Measurements from ENCODE around the gene HYAL4.
"Not testable (repeated sequence)": the region's sequence is repeated elsewhere in the genome, so short reads cannot be mapped to it uniquely, and the experiment has no call there.

The HYAL4 gene, protein sequence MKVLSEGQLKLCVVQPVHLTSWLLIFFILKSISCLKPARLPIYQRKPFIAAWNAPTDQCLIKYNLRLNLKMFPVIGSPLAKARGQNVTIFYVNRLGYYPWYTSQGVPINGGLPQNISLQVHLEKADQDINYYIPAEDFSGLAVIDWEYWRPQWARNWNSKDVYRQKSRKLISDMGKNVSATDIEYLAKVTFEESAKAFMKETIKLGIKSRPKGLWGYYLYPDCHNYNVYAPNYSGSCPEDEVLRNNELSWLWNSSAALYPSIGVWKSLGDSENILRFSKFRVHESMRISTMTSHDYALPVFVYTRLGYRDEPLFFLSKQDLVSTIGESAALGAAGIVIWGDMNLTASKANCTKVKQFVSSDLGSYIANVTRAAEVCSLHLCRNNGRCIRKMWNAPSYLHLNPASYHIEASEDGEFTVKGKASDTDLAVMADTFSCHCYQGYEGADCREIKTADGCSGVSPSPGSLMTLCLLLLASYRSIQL

DNA sequence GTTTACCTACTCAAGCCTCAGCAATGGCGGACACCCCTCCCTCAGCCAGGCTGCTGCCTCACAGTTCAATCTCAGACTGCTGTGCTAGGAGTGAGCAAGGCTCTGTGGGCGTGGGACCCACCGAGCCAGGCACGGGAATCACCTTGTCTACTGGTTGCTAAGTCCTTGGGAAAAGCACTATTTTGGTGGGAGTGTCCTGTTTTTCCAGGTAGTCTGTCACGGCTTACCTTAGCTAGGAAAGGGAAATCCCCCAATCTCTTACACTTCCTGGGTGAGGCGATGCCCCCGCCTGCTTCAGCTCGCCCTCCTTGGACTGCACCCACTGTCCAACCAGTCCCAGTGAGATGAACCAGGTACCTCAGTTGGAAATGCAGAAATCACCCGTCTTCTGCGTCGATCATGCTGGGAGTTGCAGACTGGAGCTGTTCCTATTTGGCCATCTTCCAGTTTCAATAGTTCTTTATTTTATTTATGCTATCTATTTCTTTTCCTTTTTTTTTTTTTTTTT is at the start of gene HYAL4:
Gene HYAL4 (plus strand): TSS at position 458 of the 508 bp plus-strand sequence. CDS start 23,105 bp downstream, outside the sequence.
- no peak for DNase-seq
- TF ChIP-seq POLR2A (IDR thresholded peaks at IDR 0.05; ENCODE audit: low read length) (no peak), GATA1 (IDR thresholded peaks at IDR 0.05; ENCODE audit: low read depth, low read length) (no peak)

DNA sequence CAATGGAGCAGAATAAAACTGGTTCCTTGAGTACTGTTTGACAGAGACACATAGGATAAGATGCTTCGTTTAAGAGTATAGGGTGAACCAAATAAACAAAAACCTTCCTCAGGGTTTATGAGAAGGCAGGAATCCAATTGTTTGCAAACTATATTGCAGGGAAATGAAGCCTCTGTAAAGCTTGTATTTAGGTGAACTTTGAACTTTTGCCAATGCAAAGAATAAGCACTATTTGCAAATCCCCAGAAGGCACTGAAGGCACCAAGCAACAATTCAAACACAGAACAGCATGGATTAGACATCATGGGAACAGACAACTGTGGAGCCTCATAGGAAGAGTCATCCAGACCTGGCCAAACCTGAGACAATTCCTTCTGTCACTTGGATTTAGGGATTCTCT is 49.1 kb upstream of the HYAL4 start:
- no peak for DNase-seq
- TF ChIP-seq GATA1 (IDR thresholded peaks at IDR 0.05; ENCODE audit: low read depth, low read length) = no peak
- TF ChIP-seq POLR2A (IDR thresholded peaks at IDR 0.05; ENCODE audit: low read length) = no peak

DNA sequence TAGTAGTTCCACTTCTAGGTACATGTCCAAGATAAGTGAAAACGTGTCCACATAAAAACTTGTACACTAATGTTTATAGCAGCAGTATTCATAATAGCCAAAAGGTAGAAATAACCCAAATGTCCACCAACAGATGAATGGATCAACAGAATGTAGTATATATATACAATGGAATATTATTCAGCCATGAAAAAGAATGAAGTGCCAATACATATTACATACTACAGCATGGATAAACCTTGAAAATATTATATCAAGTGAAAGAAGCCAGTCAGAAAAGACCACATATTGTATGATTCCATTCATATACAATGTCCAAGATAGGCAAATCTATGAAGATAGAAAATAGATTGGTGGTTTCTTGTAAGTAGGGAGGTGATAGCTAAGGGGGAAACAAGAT is 48.4 kb upstream of the HYAL4 start:
- TF ChIP-seq POLR2A (IDR thresholded peaks at IDR 0.05; ENCODE audit: low read length) = no peak
- no peak for TF ChIP-seq GATA1 (IDR thresholded peaks at IDR 0.05; ENCODE audit: low read depth, low read length)
- no peak for DNase-seq

DNA sequence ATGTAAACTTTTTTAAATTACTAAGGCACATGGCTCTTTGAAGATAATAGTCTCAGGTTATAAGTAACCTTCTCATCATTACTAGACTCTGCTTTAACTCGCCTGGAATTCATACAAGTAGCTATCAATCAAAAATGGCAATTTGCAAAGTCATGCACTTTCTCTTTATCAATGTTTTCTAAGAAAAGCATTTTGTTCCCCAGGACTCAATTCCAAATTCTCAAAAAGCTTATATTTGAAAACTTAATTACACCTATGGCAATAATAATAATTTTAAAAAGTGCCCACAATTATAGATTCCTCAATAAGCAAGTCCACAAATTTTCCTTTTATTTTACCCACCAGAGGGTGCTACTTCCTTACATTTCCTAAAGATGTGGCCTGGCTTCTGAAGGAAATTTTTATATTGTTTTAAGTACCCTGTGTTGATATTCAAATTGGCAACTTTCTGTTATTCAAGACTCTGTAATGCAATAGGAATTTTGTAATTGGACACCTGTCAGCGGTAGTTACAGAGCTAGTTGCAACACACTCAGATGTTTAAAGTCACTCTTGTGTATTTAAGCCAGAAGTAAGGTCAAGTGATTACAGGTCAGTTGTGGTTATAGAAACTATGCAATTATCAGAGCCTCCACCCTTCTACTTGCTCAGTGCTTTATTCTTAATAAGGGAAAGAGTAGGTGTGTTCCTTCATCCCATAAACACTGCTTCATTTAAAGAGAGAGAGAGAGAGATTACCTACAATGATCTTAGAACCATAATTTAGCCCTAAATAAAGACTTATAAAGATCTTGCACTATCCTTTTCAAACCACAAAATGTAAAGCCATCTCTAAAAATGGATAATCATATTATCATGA is 47.1 kb upstream of the HYAL4 start:
- peak; percentile 15 to 38 for DNase-seq
- TF ChIP-seq GATA1 (IDR thresholded peaks at IDR 0.05; ENCODE audit: low read depth, low read length) (no peak), POLR2A (IDR thresholded peaks at IDR 0.05; ENCODE audit: low read length) (no peak)

DNA sequence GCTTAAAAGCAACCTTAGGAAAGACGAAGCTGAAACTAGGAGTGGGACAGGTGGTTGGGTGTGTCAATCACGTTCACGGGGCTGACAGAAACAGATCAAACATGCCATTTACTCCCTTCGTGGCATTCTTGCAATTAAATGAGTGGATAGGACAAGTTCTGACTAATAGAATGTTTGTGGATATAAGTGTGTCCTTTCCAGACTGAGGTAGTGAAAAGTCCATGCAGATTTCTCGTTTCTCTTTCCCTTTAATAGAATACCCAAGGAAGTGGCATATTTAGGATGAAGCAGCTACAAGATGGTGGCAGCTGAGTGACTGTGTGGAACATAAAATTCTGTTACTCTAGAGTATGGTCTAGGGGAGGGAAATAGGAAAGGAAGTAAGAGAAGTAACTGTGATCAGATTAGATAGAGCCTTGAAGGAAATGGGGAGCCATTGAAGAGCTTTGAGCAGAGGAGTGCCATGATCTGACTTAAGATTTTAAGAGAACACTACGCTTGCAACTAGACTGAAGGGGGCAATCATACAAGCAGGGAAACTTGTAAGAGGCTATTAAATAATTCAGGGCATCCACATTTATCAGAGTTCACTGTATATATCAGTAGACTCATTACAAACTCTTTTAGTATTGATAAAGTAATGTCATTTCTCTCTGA is 46.3 kb upstream of the HYAL4 start:
- DNase-seq = no peak
- TF ChIP-seq GATA1 (IDR thresholded peaks at IDR 0.05; ENCODE audit: low read depth, low read length) (no peak), POLR2A (IDR thresholded peaks at IDR 0.05; ENCODE audit: low read length) (no peak)

DNA sequence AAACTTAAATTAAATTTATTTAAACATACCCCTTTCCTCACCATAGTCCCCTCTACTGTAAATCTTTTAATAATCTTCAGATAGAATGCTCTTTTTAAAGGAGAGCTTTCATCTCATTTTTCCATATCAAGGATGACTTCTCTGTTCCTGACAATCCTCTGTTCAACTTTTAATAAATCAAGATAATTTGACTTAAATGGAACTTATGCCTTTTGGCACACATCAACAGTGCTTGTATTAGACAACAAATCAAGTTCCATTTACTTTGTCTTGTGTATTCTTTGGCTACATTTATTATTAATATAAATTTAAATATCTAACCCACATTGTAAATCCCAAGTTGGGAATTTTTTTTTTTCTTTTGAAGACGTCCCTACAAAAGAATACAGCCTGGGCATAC is 42.7 kb upstream of the HYAL4 start:
- TF ChIP-seq POLR2A (IDR thresholded peaks at IDR 0.05; ENCODE audit: low read length) (no peak), GATA1 (IDR thresholded peaks at IDR 0.05; ENCODE audit: low read depth, low read length) (no peak)
- no peak for DNase-seq

DNA sequence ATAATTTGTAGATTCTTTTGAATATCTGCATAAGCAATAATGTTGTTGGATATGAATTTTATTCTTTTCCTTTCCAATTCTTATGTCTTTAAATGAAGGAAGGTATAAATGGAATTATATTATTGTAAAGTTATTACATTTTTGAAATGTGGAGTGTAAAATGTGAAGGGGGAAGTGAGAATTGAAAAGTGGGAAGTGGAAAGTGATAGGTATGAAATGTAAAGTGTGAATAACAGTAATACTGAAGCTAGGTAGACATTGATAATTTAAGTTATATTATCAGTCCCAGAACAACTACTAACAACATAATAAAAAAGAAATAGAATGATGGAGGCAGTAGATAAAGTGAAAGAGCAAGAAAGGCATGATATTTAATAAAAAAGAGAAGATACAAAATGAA is 39.7 kb upstream of the HYAL4 start:
- DNase-seq = no peak
- TF ChIP-seq GATA1 (IDR thresholded peaks at IDR 0.05; ENCODE audit: low read depth, low read length) = no peak
- no peak for TF ChIP-seq POLR2A (IDR thresholded peaks at IDR 0.05; ENCODE audit: low read length)

DNA sequence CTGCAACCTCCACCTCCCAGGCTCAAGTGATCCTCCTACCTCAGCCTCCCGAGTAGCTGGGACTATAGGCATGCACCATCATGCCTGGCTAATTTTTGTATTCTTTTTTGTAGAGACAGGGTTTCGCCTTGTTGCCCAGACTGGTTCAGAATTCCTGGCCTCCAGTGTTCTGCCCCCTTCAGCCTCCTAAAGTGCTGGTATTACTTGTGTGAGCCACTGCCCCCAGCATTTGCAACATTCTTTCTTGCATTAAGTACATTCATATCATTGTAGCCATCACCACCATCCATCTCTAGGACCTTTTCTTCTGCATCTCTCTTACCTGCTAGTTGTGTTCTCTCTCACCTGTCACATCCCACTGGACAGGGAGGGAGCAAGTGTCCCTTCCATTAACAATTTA is 35.5 kb upstream of the HYAL4 start:
- TF ChIP-seq POLR2A (IDR thresholded peaks at IDR 0.05; ENCODE audit: low read length) (no peak), GATA1 (IDR thresholded peaks at IDR 0.05; ENCODE audit: low read depth, low read length) (no peak)
- DNase-seq = no peak

DNA sequence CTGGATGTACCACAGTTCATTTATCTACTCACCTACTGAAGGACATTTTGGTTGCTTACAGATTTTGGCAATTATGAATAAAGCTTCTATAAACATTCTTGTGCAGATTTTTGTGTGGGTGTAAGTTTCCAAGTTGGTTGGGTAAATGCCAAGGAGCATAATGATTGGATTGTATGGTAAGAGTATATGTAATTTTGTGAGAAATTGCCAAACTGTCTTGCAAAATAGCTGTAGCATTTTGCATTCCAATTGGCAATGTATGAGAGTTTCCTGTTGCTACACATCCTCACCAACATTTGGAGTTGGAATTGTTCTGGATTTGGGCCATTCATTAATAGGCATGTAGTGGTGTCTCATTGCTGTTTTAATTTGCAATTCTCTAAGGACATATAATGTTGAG is 33.9 kb upstream of the HYAL4 start:
- no peak for DNase-seq
- TF ChIP-seq GATA1 (IDR thresholded peaks at IDR 0.05; ENCODE audit: low read depth, low read length) (no peak), POLR2A (IDR thresholded peaks at IDR 0.05; ENCODE audit: low read length) (no peak)

DNA sequence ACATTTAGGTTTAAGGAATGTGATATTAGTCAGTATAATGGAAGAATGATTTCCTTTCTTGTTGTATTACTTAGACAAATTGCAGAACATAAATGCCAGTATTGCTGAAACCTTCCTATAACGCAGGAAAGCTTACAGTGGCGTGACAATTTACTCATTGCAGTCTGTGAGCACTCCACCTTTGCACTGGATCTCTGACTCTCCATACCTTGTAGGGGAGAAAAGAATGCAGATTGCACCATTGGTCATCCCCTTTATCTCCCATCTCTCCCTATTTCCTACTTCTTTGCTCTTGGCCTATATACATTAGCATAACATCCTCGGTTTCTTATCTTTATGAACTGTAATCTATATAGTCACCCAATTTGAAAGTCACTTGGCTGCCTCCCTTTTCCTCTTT is 28.1 kb upstream of the HYAL4 start:
- no peak for DNase-seq
- TF ChIP-seq GATA1 (IDR thresholded peaks at IDR 0.05; ENCODE audit: low read depth, low read length) = no peak
- TF ChIP-seq POLR2A (IDR thresholded peaks at IDR 0.05; ENCODE audit: low read length) = no peak

DNA sequence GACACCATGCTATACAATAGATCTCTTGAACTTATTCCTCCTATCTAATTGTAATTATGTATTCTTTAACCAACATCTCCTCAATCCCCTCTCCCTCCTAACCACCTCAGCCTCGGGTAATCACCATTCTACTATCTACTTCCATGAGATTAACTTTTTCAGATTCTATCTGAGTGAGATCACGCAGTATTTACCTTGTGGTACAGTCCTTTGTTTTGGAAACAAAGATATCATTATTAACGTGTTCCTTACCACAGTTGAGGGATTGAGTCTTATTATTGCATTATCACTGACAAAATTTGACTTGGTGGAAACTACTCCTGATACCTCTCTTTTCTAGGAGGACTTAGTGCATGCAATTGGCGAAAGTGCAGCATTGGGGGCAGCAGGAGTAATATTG is 26.0 kb upstream of the HYAL4 start:
- no peak for DNase-seq
- no peak for TF ChIP-seq POLR2A (IDR thresholded peaks at IDR 0.05; ENCODE audit: low read length)
- no peak for TF ChIP-seq GATA1 (IDR thresholded peaks at IDR 0.05; ENCODE audit: low read depth, low read length)

DNA sequence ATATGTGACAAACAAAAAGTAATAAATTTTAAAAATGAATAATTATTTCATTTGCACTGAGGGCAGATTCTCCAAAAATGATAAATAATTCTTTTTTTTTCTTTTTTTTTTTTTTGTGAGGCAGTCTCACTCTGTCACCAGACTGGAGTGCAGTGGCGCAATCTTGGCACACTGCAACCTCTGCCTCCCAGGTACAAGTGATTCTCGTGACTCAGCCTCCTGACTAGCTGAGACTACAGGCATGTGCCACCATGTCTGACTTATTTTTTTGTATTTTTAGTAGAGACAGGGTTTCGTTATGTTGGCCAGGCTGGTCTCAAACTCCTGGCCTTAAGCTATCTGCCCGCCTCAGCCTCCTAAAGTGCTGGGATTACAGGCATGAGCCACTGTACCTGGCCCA is 25.2 kb upstream of the HYAL4 start:
- DNase-seq = not testable (repeated sequence)

DNA sequence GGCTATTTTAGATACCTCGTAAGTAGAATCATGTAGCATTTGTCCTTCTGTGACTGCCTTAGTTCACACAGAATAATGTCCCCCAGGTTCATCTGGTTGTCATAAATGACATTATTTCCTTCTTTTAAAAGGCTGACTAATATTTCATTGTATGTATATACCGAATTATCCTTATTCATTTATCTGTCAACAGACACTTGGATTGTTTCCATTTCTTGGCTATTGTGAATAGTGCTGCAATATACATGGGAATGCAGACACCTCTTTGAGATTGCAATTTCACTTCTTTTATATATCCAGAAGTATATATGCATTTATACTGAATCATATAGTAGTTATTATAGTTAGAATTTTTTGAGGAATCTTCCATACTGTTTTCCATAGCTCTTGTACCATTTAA is 24.1 kb upstream of the HYAL4 start:
- DNase-seq = no peak
- no peak for TF ChIP-seq POLR2A (IDR thresholded peaks at IDR 0.05; ENCODE audit: low read length)
- TF ChIP-seq GATA1 (IDR thresholded peaks at IDR 0.05; ENCODE audit: low read depth, low read length) = no peak

DNA sequence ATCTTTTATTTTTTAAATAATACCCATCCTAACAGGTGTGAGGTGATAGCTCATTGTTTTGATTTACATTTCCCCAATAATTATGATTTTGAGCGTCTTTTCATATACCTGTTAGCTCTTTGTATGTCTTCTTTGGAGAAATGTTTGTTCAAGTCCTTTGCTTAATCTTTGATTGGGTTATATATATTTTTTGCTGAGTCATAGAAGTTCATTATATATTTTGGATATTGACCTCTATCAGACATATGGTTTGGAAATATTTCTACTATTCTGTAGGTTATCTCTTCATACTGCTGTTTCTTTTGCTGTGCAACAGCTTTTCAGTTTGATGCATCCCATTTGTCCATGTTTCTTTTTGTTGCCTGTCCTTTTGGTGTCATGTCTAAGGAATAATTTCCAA is 23.6 kb upstream of the HYAL4 start:
- TF ChIP-seq GATA1 (IDR thresholded peaks at IDR 0.05; ENCODE audit: low read depth, low read length) (no peak), POLR2A (IDR thresholded peaks at IDR 0.05; ENCODE audit: low read length) (no peak)
- DNase-seq = no peak

All from erythroblast (primary cell).